Stimulated activated CD4-positive, alpha-beta T cell treated with anti-CD3 and anti-CD28 coated beads, Interleukin-2, amount 100 ng/mL, for 48 hours (primary cell): Measurements from ENCODE around the gene LIPG.

Experiments
- DNase-seq, 2 donors: peaks; one replicate each; pipeline ENCODE4 v3.0.0-alpha.2; 2020

LIPG gene

DNA sequence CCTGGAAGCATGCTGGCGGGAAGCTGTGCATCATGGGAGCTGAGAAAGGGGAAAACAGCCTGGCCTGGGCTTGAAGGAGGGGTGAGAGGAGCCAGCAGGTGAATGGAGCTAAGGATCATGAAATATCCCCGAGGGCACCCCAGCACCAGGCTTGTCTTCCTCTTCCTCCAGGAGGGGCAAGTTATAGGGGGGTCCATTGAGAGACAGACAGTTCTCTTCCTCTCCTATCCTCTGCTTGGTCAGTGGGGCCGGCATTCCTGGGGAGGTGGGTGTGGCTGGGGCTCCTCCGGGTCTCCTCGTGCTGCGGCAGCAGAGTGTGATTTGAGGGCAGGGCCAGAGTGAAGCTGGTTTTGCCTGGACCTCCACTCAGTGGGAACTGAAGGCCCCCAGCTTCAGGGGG is 78.9 kb downstream of the LIPG start:
- no peak for DNase-seq

DNA sequence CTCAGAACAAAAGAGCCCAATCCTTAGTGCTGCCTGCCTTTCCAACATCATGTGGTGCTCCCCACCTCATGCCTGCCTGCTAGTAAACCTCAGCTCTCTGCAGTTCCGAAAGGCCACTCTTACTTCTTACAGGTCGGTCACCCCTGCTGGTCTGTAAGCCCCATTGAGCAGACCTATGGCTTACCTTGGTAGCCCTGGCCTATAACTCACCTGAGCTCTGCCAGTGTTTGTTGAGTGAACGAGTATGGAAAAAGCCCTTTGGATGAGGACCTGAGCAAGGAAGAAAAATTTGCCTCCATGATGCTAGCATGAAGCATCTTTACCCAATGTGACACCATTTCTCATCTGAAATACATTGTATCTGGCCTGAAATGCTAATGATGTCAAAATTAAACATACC is 83.3 kb downstream of the LIPG start:
- no peak for DNase-seq

DNA sequence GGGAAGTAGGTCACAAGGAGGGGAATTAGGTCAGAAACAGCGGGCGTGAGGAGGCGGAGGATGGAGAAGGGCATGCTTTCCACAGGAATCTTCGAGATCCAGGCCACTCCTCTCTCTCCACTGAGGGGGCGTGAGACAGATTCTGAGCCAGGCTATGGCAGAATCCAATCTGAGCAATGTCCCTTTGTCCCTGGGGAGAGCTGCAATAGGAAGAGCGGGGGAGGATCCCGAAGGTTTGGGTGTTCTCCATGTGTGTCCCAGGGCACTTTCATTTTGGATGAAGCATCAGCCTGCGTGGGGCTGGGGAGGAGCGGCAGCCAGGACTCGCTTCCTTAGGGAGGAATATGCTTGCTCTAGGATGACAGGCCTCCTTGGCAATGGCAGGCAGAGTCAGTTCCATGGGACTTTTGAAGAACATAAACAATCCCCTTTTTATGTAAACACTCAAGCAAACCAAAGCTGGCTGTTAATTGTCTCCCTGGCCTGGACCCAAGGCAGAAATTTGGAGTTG is 84.0 kb downstream of the LIPG start:
- no peak for DNase-seq

DNA sequence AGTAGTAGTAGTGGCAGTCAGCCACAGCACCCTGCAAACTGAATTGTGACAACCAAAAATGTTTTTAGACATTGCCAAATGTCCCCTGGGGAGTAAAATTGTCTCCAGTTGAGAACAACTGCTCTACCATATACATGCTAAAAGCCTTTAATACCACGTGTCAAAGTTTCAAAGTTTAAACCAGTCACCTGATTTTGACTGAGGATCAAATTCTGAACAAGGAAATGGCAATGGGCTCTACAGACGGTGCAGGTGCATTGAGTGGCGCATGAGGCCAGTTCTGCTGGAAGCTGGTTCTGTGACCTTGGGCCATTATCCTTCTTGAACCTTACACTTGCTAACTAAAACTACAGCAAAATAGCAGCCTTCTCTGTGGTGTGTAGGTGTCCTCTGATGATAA is 85.0 kb downstream of the LIPG start:
- no peak for DNase-seq

DNA sequence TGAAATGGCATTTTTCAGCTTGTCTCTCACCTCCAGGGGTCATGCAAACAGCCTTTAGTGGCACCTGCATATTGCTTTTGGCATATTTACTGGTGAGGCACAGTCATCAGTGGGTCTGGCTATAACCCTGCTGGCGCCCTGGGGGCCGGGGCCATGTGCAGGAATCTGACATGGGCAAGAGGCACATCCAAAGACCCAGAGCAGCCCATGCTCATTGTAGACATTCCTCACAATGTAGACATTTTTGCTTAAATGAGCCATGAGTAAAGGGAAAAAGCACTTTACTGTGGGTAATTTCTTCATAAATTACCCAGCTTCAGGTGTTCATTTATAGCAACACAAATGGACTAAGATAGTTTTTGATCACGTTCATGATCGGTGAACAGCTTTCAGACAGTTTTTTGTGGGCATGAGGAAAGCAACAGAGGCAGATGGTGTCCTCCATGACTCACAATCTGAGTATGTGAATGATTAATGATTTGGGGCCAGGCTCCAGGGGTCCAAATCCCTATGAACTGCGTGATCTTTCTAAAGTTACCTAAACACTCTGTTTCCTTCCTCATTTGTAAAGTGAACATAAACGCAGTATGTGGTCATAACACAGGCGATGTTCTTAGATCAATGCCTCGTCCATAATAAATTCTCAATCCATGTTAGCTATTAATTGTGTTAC is 85.8 kb downstream of the LIPG start:
- no peak for DNase-seq

DNA sequence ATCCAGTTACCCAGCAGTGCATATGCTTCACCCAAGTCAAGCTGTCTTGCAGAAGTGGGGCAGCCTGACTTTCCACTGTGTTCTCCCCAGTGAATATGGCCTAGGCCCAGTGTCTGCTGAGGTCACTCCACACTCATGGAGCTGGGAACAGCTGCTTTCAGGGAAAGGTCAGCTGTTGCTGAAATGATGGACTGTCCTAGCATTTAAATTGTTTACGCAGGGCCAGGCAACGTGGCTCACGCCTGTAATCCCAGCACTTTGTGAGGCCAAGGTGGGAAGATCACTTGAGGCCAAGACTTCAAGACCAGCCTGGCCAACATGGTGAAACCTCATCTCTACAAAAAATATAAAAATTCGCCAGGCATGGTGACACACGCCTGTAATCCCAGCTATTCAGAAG is 86.5 kb downstream of the LIPG start:
- no peak for DNase-seq
